Bladder microvascular endothelial cell (primary cell): ENCODE data around the gene CTF1. TPM values are rescaled to one million over a fixed set of nuclear protein-coding genes. Genes with fewer than 3 reads are reported as not detected.

Experiments used
- total RNA-seq: library from RNA; depleted of rRNA; stranded (reverse); fragments of >200 nt; gene quantifications from 2 replicates; pipeline ENCODE4 v1.2.3, GENCODE V29; 2014

Gene CTF1, protein sequence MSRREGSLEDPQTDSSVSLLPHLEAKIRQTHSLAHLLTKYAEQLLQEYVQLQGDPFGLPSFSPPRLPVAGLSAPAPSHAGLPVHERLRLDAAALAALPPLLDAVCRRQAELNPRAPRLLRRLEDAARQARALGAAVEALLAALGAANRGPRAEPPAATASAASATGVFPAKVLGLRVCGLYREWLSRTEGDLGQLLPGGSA
- total RNA-seq, result under 0.01 and 0.19 TPM in 2 replicates

DNA sequence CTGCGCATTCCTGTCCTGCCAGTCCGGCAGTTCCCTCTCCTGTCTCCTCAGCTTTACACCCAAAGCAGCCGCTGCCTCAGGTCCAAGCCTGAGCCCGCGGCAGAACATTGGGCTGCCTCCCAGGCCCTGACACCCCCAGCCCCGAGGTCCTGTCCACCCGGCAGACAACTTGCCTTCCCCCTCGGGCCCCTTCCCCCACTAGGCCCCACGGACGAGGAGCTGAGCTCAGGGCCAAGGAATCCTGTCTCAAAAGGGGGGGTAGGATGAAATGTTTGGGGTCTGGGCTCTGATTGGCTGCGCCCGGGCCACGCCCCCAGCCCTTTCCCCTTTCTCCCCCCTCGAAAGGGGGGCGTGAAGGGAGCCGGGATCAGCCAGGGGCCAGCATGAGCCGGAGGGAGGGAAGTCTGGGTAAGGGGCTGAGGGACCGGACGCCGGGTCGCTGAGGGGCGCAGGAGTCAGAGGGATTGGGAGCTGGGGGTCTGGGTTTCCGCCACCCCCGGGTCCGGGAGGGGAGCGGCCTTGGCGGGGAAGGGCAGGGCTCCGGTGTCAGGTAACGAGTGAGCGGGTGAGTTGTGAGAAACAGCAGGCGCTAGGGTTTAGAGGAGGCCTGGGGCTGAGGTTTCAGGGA is at the start of gene CTF1:
TSS of gene CTF1 (plus strand) at position 354 of the 628 bp plus-strand sequence. CDS start at position 384, 30 bp downstream.

GRCh38 chr16:30893744-30894539 is 2.5 kb upstream of the CTF1 start, which contains the start of gene BCL7C:
Gene BCL7C, minus strand, starts transcription at chr16:30894077. Its CDS starts 133 bp downstream, at chr16:30893944.

GRCh38 chr16:30923554-30924075 is 27.2 kb downstream of the CTF1 start, which contains the start of gene FBXL19:
Gene FBXL19, plus strand, starts transcription at chr16:30923572. Its CDS starts 2,183 bp downstream, at chr16:30925755.

GRCh38 chr16:30948667-30949649 is 52.5 kb downstream of the CTF1 start, which contains the start of gene ORAI3:
Gene ORAI3, plus strand, starts transcription at chr16:30949068. Its CDS starts 222 bp downstream, at chr16:30949290.

Other genes with a start within 250 kb of the CTF1 start
- gene PRR14, start 245.7 kb upstream of the CTF1 start, total RNA-seq, result 5.8 and 8.1 TPM in 2 replicates
- 13.3 and 18.6 TPM in 2 replicates for gene FBRS, start 238.2 kb upstream of the CTF1 start, total RNA-seq
- gene SRCAP, start 197.4 kb upstream of the CTF1 start, total RNA-seq, result 20.4 and 51.7 TPM in 2 replicates
- 10.7 and 15.0 TPM in 2 replicates for gene PHKG2, start 148.2 kb upstream of the CTF1 start, total RNA-seq
- 0.65 and 0.82 TPM in 2 replicates for gene CFAP119, start 134.6 kb upstream of the CTF1 start, total RNA-seq
- gene RNF40, start 134.3 kb upstream of the CTF1 start, total RNA-seq, result 42.7 and 67.6 TPM in 2 replicates
- gene ZNF629, start 109.4 kb upstream of the CTF1 start, total RNA-seq, result 3.7 and 6.2 TPM in 2 replicates
- gene BCL7C, start 2.5 kb upstream of the CTF1 start, total RNA-seq, result 23.1 and 27.8 TPM in 2 replicates
- gene FBXL19, start 27.0 kb downstream of the CTF1 start, total RNA-seq, result 14.0 and 15.2 TPM in 2 replicates
- 13.5 and 16.0 TPM in 2 replicates for gene ORAI3, start 52.5 kb downstream of the CTF1 start, total RNA-seq
- 1.6 and 5.4 TPM in 2 replicates for gene SETD1A, start 61.1 kb downstream of the CTF1 start, total RNA-seq
- 17.3 and 22.2 TPM in 2 replicates for gene HSD3B7, start 88.6 kb downstream of the CTF1 start, total RNA-seq
- gene STX1B, start 114.0 kb downstream of the CTF1 start, total RNA-seq, result 1.1 TPM in 1 of 2 replicates, not detected in the other
- 19.3 and 35.1 TPM in 2 replicates for gene STX4, start 136.9 kb downstream of the CTF1 start, total RNA-seq
- 5.7 and 6.3 TPM in 2 replicates for gene ZNF668, start 177.6 kb downstream of the CTF1 start, total RNA-seq
- gene ZNF646, start 177.8 kb downstream of the CTF1 start, total RNA-seq, result 7.8 and 16.0 TPM in 2 replicates
- gene PRSS53, start 192.3 kb downstream of the CTF1 start, total RNA-seq, result 0.81 and 1.6 TPM in 2 replicates
- 59.1 and 60.7 TPM in 2 replicates for gene VKORC1, start 198.2 kb downstream of the CTF1 start, total RNA-seq
- 12.3 and 19.4 TPM in 2 replicates for gene BCKDK, start 211.8 kb downstream of the CTF1 start, total RNA-seq
- gene KAT8, start 221.1 kb downstream of the CTF1 start, total RNA-seq, result 27.8 and 36.9 TPM in 2 replicates
- not detected in 2 replicates for gene PRSS8, start 239.1 kb downstream of the CTF1 start, total RNA-seq